SK-N-MC (cell line): Measurements from ENCODE around the gene RPAP3.

Experiments
- DNase-seq: peaks from one replicate; pipeline ENCODE4 v3.0.0-alpha.2; 2011; ENCODE audit warnings: low read depth, low spot score
- H3K27ac ChIP-seq: fragments of 200-600 bp; sonication (generic); 2 replicates; pipeline ENCODE4 v1.5.1; 2016; ENCODE audit warnings: mixed run types
- H3K36me3 ChIP-seq: fragments of 200-600 bp; sonication (generic); 2 replicates; pipeline ENCODE4 v1.6.1; 2017; ENCODE audit warnings: antibody characterized with exemption, low read length, mixed read lengths; ENCODE audit not compliant: insufficient read depth
- H3K4me3 ChIP-seq: fragments of 200-600 bp; sonication (generic); 2 replicates; pipeline ENCODE4 v1.5.1; 2016
- H3K9ac ChIP-seq: fragments of 200-600 bp; sonication (generic); 2 replicates; pipeline ENCODE4 v1.8.0; 2017; ENCODE audit warnings: mixed run types, mixed read lengths; ENCODE audit not compliant: insufficient read length
- H3K9me3 ChIP-seq: fragments of 200-600 bp; sonication (generic); 2 replicates; pipeline ENCODE4 v1.6.1; 2017; ENCODE audit warnings: low read depth, mild to moderate bottlenecking, antibody characterized with exemption, low read length, moderate library complexity, mixed read lengths
- EZH2 ChIP-seq: fragments of 200-600 bp; sonication (generic); IDR thresholded peaks from one replicate; pipeline ENCODE4 v1.6.1; 2017; ENCODE audit warnings: antibody characterized with exemption
- FOXP2 ChIP-seq: optimal IDR thresholded peaks from 2 replicates; pipeline ENCODE3; 2011; ENCODE audit warnings: mild to moderate bottlenecking, moderate library complexity; ENCODE audit not compliant: insufficient read depth; ENCODE audit errors: extremely low read length, control extremely low read depth
- POLR2AphosphoS5 ChIP-seq: IDR thresholded peaks from 2 replicates; pipeline ENCODE4 v1.6.1; 2012; ENCODE audit warnings: mild to moderate bottlenecking, low read depth, low read length, borderline replicate concordance

RPAP3 gene

GRCh38 chr12:47750916-47751470 lies 45.2 kb upstream of the RPAP3 start:
- Histone ChIP-seq H3K36me3 (no peaks in the 10 kb centered on the region), H3K9me3 (no peaks in the 10 kb centered on the region), H3K27ac (no peak overlapping the region), H3K9ac (no peak overlapping the region), H3K4me3 (no peak overlapping the region)
- TF ChIP-seq FOXP2 (no peak), EZH2 (no peak), POLR2AphosphoS5 (no peak)
- DNase-seq: no peak

DNA sequence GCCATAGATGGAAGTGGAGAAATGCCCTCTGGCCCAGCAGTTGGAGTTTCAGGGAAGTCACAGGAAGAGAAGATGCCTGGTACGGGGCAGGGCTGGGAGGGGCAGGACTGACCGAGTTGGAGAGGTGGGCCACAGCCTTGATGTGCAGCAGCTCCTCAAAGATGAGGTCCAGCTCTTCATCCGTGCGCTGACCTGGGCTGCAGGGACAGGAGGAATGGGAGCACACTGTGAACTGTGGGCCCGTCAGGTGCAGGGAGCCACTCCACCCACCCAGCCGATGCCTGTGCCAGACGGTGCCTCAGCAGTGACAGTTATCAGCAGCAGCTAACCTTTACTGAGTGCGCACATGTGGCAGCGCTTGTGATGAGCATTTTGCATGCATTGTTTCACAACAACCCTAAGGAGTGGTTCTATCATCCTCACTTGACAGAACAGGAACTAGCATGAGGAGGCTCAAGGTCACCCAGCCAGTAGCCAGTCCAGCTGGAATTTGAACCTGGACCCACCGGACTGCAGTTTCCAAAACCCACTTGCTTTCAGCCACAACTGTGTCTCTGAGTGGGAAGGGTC lies 44.5 kb upstream of the RPAP3 start:
- no peak overlapping the region for H3K9ac ChIP-seq
- DNase-seq: no peak
- no peak overlapping the region for H3K27ac ChIP-seq
- TF ChIP-seq POLR2AphosphoS5 (no peak), EZH2 (no peak), FOXP2 (no peak)
- H3K36me3 ChIP-seq: no peaks in the 10 kb centered on the region
- no peak overlapping the region for H3K4me3 ChIP-seq
- H3K9me3 ChIP-seq: no peaks in the 10 kb centered on the region

DNA sequence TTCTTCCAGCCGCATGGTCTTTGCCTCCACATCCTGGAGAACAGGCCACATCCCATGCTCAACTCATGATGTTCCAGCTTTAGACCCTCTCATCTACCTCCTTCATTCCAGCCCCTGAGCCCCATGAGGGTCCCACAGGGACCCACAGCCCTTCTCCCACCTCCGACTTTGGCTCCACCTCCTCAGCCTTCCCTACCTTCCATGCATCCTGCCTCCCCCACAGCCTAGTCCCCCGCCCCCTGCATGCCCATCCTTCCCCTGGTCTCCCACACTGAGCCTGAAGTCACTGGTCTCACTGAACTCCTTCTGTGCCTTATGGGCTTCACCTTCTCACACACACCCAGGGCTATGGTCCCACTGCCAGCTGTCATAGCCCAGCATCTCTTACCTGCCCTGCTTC lies 43.1 kb upstream of the RPAP3 start:
- H3K4me3 ChIP-seq: no peak overlapping the region
- no peaks in the 10 kb centered on the region for H3K9me3 ChIP-seq
- DNase-seq: no peak
- no peak overlapping the region for H3K27ac ChIP-seq
- TF ChIP-seq POLR2AphosphoS5: no peak
- no peak for TF ChIP-seq FOXP2
- no peak for TF ChIP-seq EZH2
- H3K9ac ChIP-seq: no peak overlapping the region
- H3K36me3 ChIP-seq: no peaks in the 10 kb centered on the region

- Histone ChIP-seq H3K4me3 (no peak overlapping the region), H3K36me3 (no peaks in the 10 kb centered on the region)
- TF ChIP-seq POLR2AphosphoS5 (no peak), FOXP2 (no peak), EZH2 (no peak)
These were observed 42.6 kb upstream of the RPAP3 start for GRCh38 chr12:47748507-47748828.

DNA sequence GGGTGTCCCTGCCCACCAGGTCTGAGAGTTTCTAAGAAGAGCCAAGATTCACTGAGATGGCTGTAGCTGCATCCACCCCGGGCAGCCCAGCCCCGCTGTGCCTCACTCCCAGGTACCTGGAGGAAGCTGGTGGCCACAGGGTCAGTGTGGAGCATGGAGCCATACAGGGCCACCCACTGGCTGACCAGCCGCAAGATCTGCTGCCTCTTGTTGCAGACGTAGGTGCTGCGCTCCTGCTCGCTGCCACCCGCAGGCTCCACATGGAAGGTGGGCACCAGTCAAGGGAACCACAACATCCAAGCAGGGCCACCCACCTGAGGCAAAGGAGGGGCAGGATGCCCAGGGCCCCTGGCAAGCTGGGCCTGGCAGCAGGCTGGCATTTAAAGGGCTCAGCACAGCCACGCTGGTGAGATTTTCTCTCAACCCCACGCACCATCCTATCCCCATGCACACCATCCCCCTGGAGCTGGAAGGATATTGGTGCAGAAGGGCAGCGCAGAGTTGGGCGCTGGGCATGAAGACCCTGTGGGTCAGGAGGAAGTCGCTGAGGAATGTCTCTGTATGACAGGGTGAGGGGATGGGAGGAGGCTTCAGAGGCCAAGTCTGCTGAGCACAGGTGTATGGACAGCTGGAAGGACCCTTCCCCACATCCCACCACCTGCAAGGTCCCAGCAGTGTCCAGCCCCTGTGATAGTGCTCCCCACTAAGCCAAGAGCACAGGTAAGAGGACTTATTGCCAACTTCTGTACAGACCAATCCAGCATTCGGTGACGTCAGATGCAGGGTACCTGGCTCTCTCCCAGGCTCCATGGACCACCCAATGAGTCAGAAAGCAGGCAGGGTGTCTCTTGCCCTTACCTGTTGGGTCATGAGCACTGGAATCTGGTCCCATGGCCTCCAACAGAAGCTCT lies 42.0 kb upstream of the RPAP3 start:
- H3K9ac ChIP-seq: no peak overlapping the region
- no peaks in the 10 kb centered on the region for H3K36me3 ChIP-seq
- H3K9me3 ChIP-seq: no peaks in the 10 kb centered on the region
- no peak overlapping the region for H3K4me3 ChIP-seq
- DNase-seq: no peak
- TF ChIP-seq POLR2AphosphoS5: no peak
- TF ChIP-seq EZH2: no peak
- no peak for TF ChIP-seq FOXP2
- no peak overlapping the region for H3K27ac ChIP-seq

More at GRCh38 chr12:47748507-47748828, 42.6 kb upstream of the RPAP3 start:
- no peak overlapping the region for H3K9ac ChIP-seq
- DNase-seq: no peak
- no peaks in the 10 kb centered on the region for H3K9me3 ChIP-seq
- H3K27ac ChIP-seq: no peak overlapping the region

DNA sequence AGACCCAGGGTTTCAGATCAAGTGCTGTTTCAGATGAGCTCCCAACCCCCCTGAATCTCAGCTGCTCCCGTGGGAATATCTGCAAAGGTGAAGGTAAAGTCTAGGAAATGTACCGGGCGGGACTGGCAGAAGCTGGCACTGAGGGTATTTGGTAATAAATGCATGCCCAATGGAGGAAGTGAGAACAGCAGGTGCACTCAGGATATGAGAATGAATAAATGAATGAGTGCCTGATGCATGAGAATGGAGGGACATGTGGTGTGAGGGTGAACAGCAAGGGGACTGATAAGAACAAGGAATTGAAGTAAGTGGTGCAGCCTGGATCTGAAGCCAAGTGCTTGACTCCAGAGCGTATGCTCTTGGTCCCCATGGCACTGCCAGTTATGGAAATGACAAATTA lies 41.3 kb upstream of the RPAP3 start:
- no peak overlapping the region for H3K27ac ChIP-seq
- H3K4me3 ChIP-seq: no peak overlapping the region
- H3K9me3 ChIP-seq: no peaks in the 10 kb centered on the region
- DNase-seq: no peak
- H3K9ac ChIP-seq: no peak overlapping the region
- H3K36me3 ChIP-seq: no peaks in the 10 kb centered on the region
- TF ChIP-seq FOXP2 (no peak), EZH2 (no peak), POLR2AphosphoS5 (no peak)

DNA sequence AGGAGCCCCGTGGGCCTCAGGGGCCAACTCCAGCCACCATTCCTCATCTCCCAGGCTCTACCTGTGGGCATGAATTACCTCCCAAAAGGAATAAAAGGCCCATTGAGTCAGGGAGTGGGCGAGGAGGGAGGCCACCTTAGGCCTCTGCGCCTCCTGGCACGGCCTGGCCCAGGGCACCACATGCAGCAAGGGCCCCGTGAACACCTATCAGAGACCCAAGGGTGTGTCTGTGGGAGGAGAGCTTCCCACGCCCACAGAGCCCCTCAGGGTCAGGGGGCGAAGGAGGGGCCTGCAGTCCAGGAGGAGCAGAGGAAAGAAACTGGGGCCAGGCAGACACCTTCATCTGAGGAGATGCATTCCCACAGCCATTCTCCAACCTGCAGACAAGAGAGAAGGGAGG lies 40.7 kb upstream of the RPAP3 start:
- Histone ChIP-seq H3K27ac (no peak overlapping the region), H3K36me3 (no peaks in the 10 kb centered on the region)

DNA sequence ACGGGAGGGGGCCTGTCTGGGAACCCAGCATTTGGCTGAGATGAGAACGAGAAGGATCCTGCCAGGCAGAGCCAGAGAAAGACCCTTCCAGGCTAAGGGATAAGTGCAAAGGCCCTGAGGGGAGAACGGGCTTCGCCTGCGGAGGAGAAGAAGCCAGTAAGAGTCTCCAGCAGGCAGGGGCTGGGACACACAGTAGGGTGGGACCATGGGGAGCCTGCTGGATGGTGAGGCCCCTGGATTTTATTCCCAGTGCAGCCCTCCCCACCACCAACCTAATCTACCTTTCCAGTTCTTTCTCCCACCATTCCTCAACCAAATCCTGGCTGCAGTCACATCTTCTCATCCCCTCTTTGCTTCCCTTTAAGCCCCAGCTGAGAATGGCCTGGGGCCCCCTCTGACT lies 40.2 kb upstream of the RPAP3 start:
- no peak for DNase-seq
- no peaks in the 10 kb centered on the region for H3K9me3 ChIP-seq
- H3K27ac ChIP-seq: no peak overlapping the region
- no peak for TF ChIP-seq EZH2
- TF ChIP-seq POLR2AphosphoS5: no peak
- no peak for TF ChIP-seq FOXP2
- no peak overlapping the region for H3K9ac ChIP-seq
- H3K36me3 ChIP-seq: no peaks in the 10 kb centered on the region
- no peak overlapping the region for H3K4me3 ChIP-seq

More for the DNA sequence above, 40.7 kb upstream of the RPAP3 start:
- no peak overlapping the region for H3K4me3 ChIP-seq
- H3K9ac ChIP-seq: no peak overlapping the region
- DNase-seq: no peak
- TF ChIP-seq EZH2 (no peak), POLR2AphosphoS5 (no peak), FOXP2 (no peak)
- no peaks in the 10 kb centered on the region for H3K9me3 ChIP-seq
